Vagina (tissue), 2 donors: ENCODE data around the gene TTC19. TPM values are rescaled to one million over a fixed set of nuclear protein-coding genes. Genes with fewer than 3 reads are reported as not detected.
"Not testable (repeated sequence)": the region's sequence is repeated elsewhere in the genome, so short reads cannot be mapped to it uniquely, and the experiment has no call there.

Experiments
- DNase-seq, 2 donors: peaks; one replicate each; pipeline ENCODE4 v3.0.0-alpha.2; 2017; ENCODE audit errors: extremely low spot score in 2 of 2
- H3K27ac ChIP-seq: fragments of 200-600 bp; sonication (generic); one replicate; pipeline ENCODE4 v1.5.1; 2019
- H3K27me3 ChIP-seq: fragments of 200-600 bp; sonication (generic); one replicate; pipeline ENCODE4 v1.5.1; 2019
- H3K36me3 ChIP-seq, 2 donors: fragments of 200-600 bp; sonication (generic); one replicate each; pipeline ENCODE4 v1.5.1; 2017 to 2019
- H3K4me1 ChIP-seq: fragments of 200-600 bp; sonication (generic); one replicate; pipeline ENCODE4 v1.5.1; 2019
- H3K4me3 ChIP-seq, 2 donors: fragments of 200-600 bp; sonication (generic); 1 replicate in 1 of 2; 2 replicates in 1 of 2; pipeline ENCODE4 v1.5.1; 2016 to 2019
- H3K9me3 ChIP-seq: fragments of 200-600 bp; sonication (generic); one replicate; pipeline ENCODE4 v1.5.1; 2019
- CTCF ChIP-seq, 3 experiments: fragments of 450-650 bp in 2 of 3; fragments of 200-600 bp in 1 of 3; sonication (generic) in 1 of 3; IDR thresholded peaks; one replicate each; pipeline ENCODE4 v1.5.1; 2017 to 2019; ENCODE audit warnings: antibody characterized with exemption in 3 of 3, mild to moderate bottlenecking in 2 of 3, moderate library complexity in 2 of 3
- POLR2A ChIP-seq, 2 donors: fragments of 450-650 bp; IDR thresholded peaks; one replicate each; pipeline ENCODE4 v1.6.1; 2017; ENCODE audit warnings: antibody characterized with exemption in 2 of 2, mild to moderate bottlenecking in 2 of 2, moderate library complexity in 2 of 2
- POLR2AphosphoS5 ChIP-seq, 2 donors: sonication (generic); formaldehyde crosslinking; IDR thresholded peaks; one replicate each; pipeline ENCODE4 v1.9.0; 2017; ENCODE audit warnings: antibody characterized with exemption in 2 of 2, mild to moderate bottlenecking in 2 of 2, low read depth in 1 of 2; ENCODE audit not compliant: insufficient read depth in 1 of 2
- intact Hi-C: fragments of 100-400 bp; cut with DNase I; formaldehyde crosslinking; loops from one replicate; pipeline ENCODE4 v1.15.1; 2023
- total RNA-seq: library from RNA; depleted of rRNA; stranded (reverse); fragments of >200 nt; gene quantifications from one replicate; pipeline ENCODE4 v1.2.3, GENCODE V29; 2016

Gene TTC19
- total RNA-seq, 1 donor from 2014 or later: 99.7 TPM

DNA sequence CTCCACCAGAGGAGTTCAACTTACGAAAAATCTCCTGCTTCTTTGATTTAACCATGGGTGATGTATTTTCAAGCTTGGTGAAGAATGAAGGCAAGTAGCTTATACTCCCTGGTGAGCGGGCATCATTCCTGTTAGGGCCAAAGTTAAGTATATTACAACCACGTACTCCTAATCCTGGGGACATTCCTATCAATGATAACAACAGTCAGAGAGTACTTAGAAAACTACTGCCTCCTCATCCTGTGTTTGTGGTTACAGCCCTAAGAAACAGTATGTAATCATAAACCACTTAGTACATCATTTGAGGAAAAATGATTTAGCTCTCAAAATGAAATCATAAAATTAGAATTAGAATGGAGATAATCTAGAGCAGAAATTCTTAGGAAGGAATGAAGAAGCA, 47.3 kb downstream of the TTC19 start:
- intact Hi-C loops: no loop called here
- peaks cover 0 to 52% of the 10 kb centered on the region in 2 donors for H3K36me3 ChIP-seq
- TF ChIP-seq CTCF (IDR thresholded peaks at IDR 0.05): no peak
- TF ChIP-seq POLR2AphosphoS5 (IDR thresholded peaks at IDR 0.05; ENCODE audit: insufficient read depth in 1 of 2, low read depth in 1 of 2): no peak
- no peaks in the 10 kb centered on the region for H3K27me3 ChIP-seq
- H3K9me3 ChIP-seq: no peaks in the 10 kb centered on the region
- H3K27ac ChIP-seq: no peak overlapping the region
- no peaks in the 10 kb centered on the region for H3K4me1 ChIP-seq
- H3K4me3 ChIP-seq: no peak overlapping the region
- DNase-seq: no peak

DNA sequence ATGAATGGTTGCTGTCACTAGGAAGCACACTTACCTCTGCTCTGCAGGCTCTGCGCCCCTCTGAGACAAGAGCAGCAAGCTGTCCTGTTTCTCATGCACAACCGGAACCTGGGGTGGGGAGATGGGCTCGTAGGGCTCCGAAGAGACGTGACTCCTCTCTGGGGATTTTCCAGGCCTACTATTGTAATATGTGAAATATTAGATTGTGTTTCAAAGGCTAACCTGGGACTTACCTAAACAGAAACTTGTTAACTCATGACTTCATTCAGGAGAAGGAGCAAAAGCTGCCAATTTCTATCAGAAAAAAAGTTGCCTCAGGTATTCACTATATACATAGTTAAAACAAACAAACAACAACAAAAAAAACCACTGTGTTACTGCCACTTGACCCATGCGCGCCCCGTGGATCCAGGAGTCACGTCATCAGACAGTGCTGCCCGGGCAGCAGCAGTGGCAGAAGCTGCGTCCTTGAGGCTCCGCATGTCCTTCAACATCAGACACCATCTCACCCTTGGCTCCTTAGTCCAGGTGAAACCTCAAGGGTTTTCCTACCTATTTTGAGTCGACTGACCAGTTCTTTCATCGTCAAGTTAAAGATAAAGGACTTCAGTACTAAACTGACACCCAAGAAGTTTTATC, 49.3 kb downstream of the TTC19 start:
- Histone ChIP-seq H3K9me3 (peaks cover 3% of the 10 kb centered on the region), H3K27ac (no peak overlapping the region), H3K4me1 (no peaks in the 10 kb centered on the region), H3K27me3 (no peaks in the 10 kb centered on the region), H3K4me3 (no peak overlapping the region), H3K36me3 (peaks cover 0 to 51% of the 10 kb centered on the region in 2 donors)
- no peak for TF ChIP-seq POLR2A (IDR thresholded peaks at IDR 0.05)
- no peak for TF ChIP-seq POLR2AphosphoS5 (IDR thresholded peaks at IDR 0.05; ENCODE audit: insufficient read depth in 1 of 2, low read depth in 1 of 2)
- no peak for TF ChIP-seq CTCF (IDR thresholded peaks at IDR 0.05)
- DNase-seq: no peak
- intact Hi-C loops: no loop called here

DNA sequence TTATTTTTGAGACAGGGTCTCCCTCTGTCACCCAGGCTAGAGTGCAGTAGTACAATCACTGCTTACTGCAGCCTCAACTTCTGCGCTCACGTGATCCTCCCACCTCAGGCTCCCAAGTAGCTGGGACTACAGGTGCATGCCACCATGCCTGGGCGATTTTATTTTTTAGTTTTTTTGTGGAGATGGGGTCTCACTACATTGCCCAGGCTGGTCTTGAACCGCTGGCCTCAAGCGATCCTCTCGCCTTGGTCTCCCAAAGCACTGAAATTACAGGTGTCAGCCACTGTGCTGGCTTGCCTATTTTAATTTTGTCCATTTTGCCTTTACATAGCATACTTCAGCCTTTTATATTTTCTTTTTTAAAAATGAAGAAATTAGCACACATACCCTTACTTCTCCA, 51.2 kb downstream of the TTC19 start:
- H3K27me3 ChIP-seq: no peaks in the 10 kb centered on the region
- TF ChIP-seq POLR2A (IDR thresholded peaks at IDR 0.05) (no peak), CTCF (IDR thresholded peaks at IDR 0.05) (no peak), POLR2AphosphoS5 (IDR thresholded peaks at IDR 0.05; ENCODE audit: insufficient read depth in 1 of 2, low read depth in 1 of 2) (no peak)
- no peak for DNase-seq
- no peaks in the 10 kb centered on the region for H3K4me1 ChIP-seq
- intact Hi-C loops: no loop called here
- peaks cover 0 to 46% of the 10 kb centered on the region in 2 donors for H3K36me3 ChIP-seq
- peaks cover 3% of the 10 kb centered on the region for H3K9me3 ChIP-seq
- H3K4me3 ChIP-seq: no peak overlapping the region
- no peak overlapping the region for H3K27ac ChIP-seq

DNA sequence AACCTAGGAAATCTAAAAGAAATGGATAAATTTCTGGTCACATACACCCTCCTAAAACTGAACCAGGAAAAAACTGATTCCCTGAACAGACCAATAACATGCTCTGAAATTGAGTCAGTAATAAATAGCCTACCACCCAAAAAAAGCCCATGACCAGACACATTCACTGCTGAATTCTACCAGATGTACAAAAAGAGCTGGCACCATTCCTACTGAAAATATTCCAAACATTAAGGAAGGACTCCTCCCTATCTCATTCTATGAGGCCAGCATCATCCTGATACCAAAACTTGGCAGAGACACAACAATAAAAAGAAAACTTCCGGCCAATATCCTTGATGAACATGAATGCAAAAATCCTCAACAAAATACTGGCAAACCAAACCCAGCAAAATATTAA, 52.9 kb downstream of the TTC19 start:
- H3K27me3 ChIP-seq: no peaks in the 10 kb centered on the region
- TF ChIP-seq POLR2AphosphoS5 (IDR thresholded peaks at IDR 0.05; ENCODE audit: insufficient read depth in 1 of 2, low read depth in 1 of 2) (no peak), POLR2A (IDR thresholded peaks at IDR 0.05) (no peak), CTCF (IDR thresholded peaks at IDR 0.05) (no peak)
- no peaks in the 10 kb centered on the region for H3K4me1 ChIP-seq
- H3K36me3 ChIP-seq: peaks cover 3 to 49% of the 10 kb centered on the region in 2 donors
- no peak overlapping the region for H3K27ac ChIP-seq
- H3K4me3 ChIP-seq: no peak overlapping the region
- intact Hi-C loops: no loop called here
- peaks cover 3% of the 10 kb centered on the region for H3K9me3 ChIP-seq
- no peak for DNase-seq

GRCh38 chr17:16055139-16055538, 55.5 kb downstream of the TTC19 start:
- H3K36me3 ChIP-seq: peaks cover 4 to 41% of the 10 kb centered on the region in 2 donors
- H3K4me1 ChIP-seq, H3K4me3 ChIP-seq, DNase-seq, H3K27me3 ChIP-seq, intact Hi-C loops, H3K9me3 ChIP-seq, H3K27ac ChIP-seq: not testable (repeated sequence)
